K562 (cell line): ENCODE measurements around the gene ZNF487. TPM values are rescaled to one million over a fixed set of nuclear protein-coding genes. Genes with fewer than 3 reads are reported as not detected.
A peak's percentile ranks its signal among the peaks of the same experiment; 100 is the strongest.

Experiments
- ASH1L ChIP-seq: fragments of 450-650 bp; IDR thresholded peaks from 2 replicates; pipeline ENCODE4 v1.6.1; 2018; ENCODE audit warnings: borderline replicate concordance, mild to moderate bottlenecking, low read depth; ENCODE audit not compliant: partially characterized antibody
- CBFA2T3 ChIP-seq: fragments of 450-650 bp; IDR thresholded peaks from 2 replicates; pipeline ENCODE4 v1.6.1; 2017
- CREM ChIP-seq: IDR thresholded peaks from 2 replicates; pipeline ENCODE4 v1.6.1; 2014; ENCODE audit warnings: antibody characterized with exemption, low read depth
- E2F6 ChIP-seq, 2 experiments: IDR thresholded peaks; 2 replicates each; pipeline ENCODE4 v1.6.1; 2011; ENCODE audit warnings: borderline replicate concordance in 1 of 2, control low read depth in 1 of 2, low read depth in 1 of 2, low read length in 1 of 2, mild to moderate bottlenecking in 1 of 2, mixed read lengths in 1 of 2, moderate library complexity in 1 of 2; ENCODE audit not compliant: insufficient read depth in 1 of 2, insufficient read length in 1 of 2, poor library complexity in 1 of 2, severe bottlenecking in 1 of 2; ENCODE audit errors: extremely low read depth in 1 of 2
- FOXJ2 ChIP-seq: fragments of 200-800 bp; sonication (Bioruptor generic); IDR thresholded peaks from 2 replicates; pipeline ENCODE4 v1.6.1; 2016; ENCODE audit warnings: missing genetic modification characterization, missing compliant biosample characterization
- GABPB1 ChIP-seq: sonication (generic); formaldehyde crosslinking; IDR thresholded peaks from 2 replicates; pipeline ENCODE4 v1.8.0; 2022; ENCODE audit warnings: mild to moderate bottlenecking, missing genetic modification reagents
- HDAC8 ChIP-seq: fragments of 450-650 bp; IDR thresholded peaks from 2 replicates; pipeline ENCODE4 v1.6.1; 2016; ENCODE audit warnings: mild to moderate bottlenecking, missing genetic modification characterization, moderate library complexity, missing compliant biosample characterization
- IRF9 ChIP-seq: fragments of 450-650 bp; IDR thresholded peaks from 2 replicates; pipeline ENCODE4 v1.6.1; 2016; ENCODE audit warnings: missing biosample characterization, missing genetic modification characterization
- MTF1 ChIP-seq: fragments of 250-450 bp; sonication (Bioruptor Pico); IDR thresholded peaks from 2 replicates; pipeline ENCODE4 v1.9.0; 2021; ENCODE audit warnings: moderate library complexity, mild to moderate bottlenecking, inconsistent platforms, borderline replicate concordance
- NFYB ChIP-seq: IDR thresholded peaks from 2 replicates; pipeline ENCODE4 v1.6.1; 2011; ENCODE audit warnings: mild to moderate bottlenecking, moderate library complexity; ENCODE audit not compliant: insufficient read length; ENCODE audit errors: extremely low read depth
- NR2C2 ChIP-seq, 2 experiments: fragments of 200-800 bp in 1 of 2; sonication (Bioruptor generic) in 1 of 2; sonication (generic) in 1 of 2; formaldehyde crosslinking in 1 of 2; IDR thresholded peaks; 2 replicates each; pipeline versions ENCODE4 v1.6.1 to v1.8.0; 2016 to 2022; ENCODE audit warnings: mild to moderate bottlenecking in 1 of 2, missing compliant biosample characterization in 1 of 2, missing genetic modification characterization in 1 of 2, missing genetic modification reagents in 1 of 2
- POLR3A ChIP-seq: IDR thresholded peaks from 2 replicates; pipeline ENCODE4 v1.6.1; 2011; ENCODE audit warnings: borderline replicate concordance, mild to moderate bottlenecking, moderate library complexity; ENCODE audit not compliant: insufficient read length, insufficient read depth; ENCODE audit errors: extremely low read depth
- RUNX1 ChIP-seq: sonication (generic); IDR thresholded peaks from 2 replicates; pipeline ENCODE4 v1.6.1; 2016; ENCODE audit warnings: antibody characterized with exemption, low read depth
- SIRT6 ChIP-seq: IDR thresholded peaks from one replicate; pipeline ENCODE4 v1.6.1; 2012; ENCODE audit warnings: low read depth, mild to moderate bottlenecking, control low read depth, inconsistent platforms, low read length, moderate library complexity
- TBL1XR1 ChIP-seq, 2 experiments: IDR thresholded peaks; 2 replicates each; pipeline ENCODE4 v1.6.1; 2012; ENCODE audit warnings: improper control_type of control experiment in 2 of 2, low read length in 2 of 2, mild to moderate bottlenecking in 1 of 2
- THAP7 ChIP-seq: fragments of 250-450 bp; sonication (Bioruptor Pico); IDR thresholded peaks from 2 replicates; pipeline ENCODE4 v1.5.0; 2021
- THRAP3 ChIP-seq: fragments of 450-650 bp; IDR thresholded peaks from 2 replicates; pipeline ENCODE4 v1.6.1; 2016; ENCODE audit warnings: mild to moderate bottlenecking, inconsistent platforms, borderline replicate concordance
- ZBTB43 ChIP-seq: sonication (generic); formaldehyde crosslinking; IDR thresholded peaks from 2 replicates; pipeline ENCODE4 v1.8.0; 2023; ENCODE audit warnings: mild to moderate bottlenecking, missing genetic modification reagents
- ZKSCAN3 ChIP-seq: fragments of 250-450 bp; sonication (Bioruptor Pico); IDR thresholded peaks from 2 replicates; pipeline ENCODE4 v1.4.0; 2020
- ZNF140 ChIP-seq: fragments of 250-450 bp; sonication (Bioruptor Pico); IDR thresholded peaks from 2 replicates; pipeline ENCODE4 v1.8.0; 2021; ENCODE audit warnings: moderate library complexity, mild to moderate bottlenecking, inconsistent platforms
- ZNF232 ChIP-seq: sonication (generic); formaldehyde crosslinking; IDR thresholded peaks from 2 replicates; pipeline ENCODE4 v1.8.0; 2022; ENCODE audit warnings: mild to moderate bottlenecking, missing genetic modification reagents
- ZNF41 ChIP-seq: fragments of 250-450 bp; sonication (Bioruptor Pico); conservative IDR thresholded peaks from 2 replicates; pipeline ENCODE4 v1.4.0; 2020; ENCODE audit warnings: mild to moderate bottlenecking
- ZNF696 ChIP-seq: fragments of 250-450 bp; sonication (Bioruptor Pico); conservative IDR thresholded peaks from 2 replicates; pipeline ENCODE4 v1.4.0; 2020; ENCODE audit warnings: mild to moderate bottlenecking, moderate library complexity
- ZNF77 ChIP-seq: fragments of 250-450 bp; sonication (Bioruptor Pico); IDR thresholded peaks from 2 replicates; pipeline ENCODE4 v1.5.0; 2020
- ZNF780A ChIP-seq: fragments of 250-450 bp; sonication (Bioruptor Pico); IDR thresholded peaks from 2 replicates; pipeline ENCODE4 v1.5.0; 2021; ENCODE audit warnings: mild to moderate bottlenecking
- polyA plus RNA-seq, 8 experiments: library from polyadenylated mRNA; depleted of rRNA in 4 of 8; stranded (reverse) in 5 of 8; unstranded in 3 of 8; fragments of >200 nt; fragmentation: Nextera tagmentation in 2 of 8; fragmentation: Illumina TruSeq in 1 of 8; extraction: Ambion mirVana in 2 of 8; extraction: Trizol in 1 of 8; gene quantifications; 2 replicates each; pipeline versions ENCODE4 v1.2.1 to v1.2.3, GENCODE V29; 2011 to 2014; ENCODE audit warnings: inconsistent platforms in 1 of 8, missing spikeins in 1 of 8
- total RNA-seq, 7 experiments: library from RNA; depleted of rRNA in 6 of 7; stranded (reverse); fragments of >200 nt in 6 of 7; fragmentation: Illumina TruSeq in 2 of 7; extraction: Trizol in 2 of 7; gene quantifications; 2 replicates each; pipeline versions ENCODE4 v1.2.1 to v1.2.3, GENCODE V29; 2011 to 2021; ENCODE audit warnings: low replicate concordance in 1 of 7

The ZNF487 gene
- total and polyA plus RNA-seq, 9 of the 15 experiments (the other 6 are each of a cell fraction or from before 2014, with no cell fraction given) = 1.9 to 6.5 (median 4.2) TPM

- TF ChIP-seq ZNF140 (CRISPR knock-in tag) (no peak), ZNF780A (CRISPR knock-in tag) (no peak), SIRT6 (no peak), THAP7 (CRISPR knock-in tag) (no peak), CBFA2T3 (peak; percentile 80), NFYB (no peak), GABPB1 (CRISPR knock-in tag) (no peak), ZNF696 (CRISPR knock-in tag) (no peak), TBL1XR1 (IDR thresholded peaks at IDR 0.05; ENCODE audit: low read length in 2 of 2) (peak in 1 of 2 experiments; percentile 86; a peak in 2 of 4 replicates), E2F6 (IDR thresholded peaks at IDR 0.05; ENCODE audit: borderline replicate concordance in 1 of 2, extremely low read depth in 1 of 2, insufficient read depth in 1 of 2, insufficient read length in 1 of 2, low read depth in 1 of 2, low read length in 1 of 2, poor library complexity in 1 of 2, severe bottlenecking in 1 of 2) (peak in 1 of 2 experiments; percentile 66), ZNF232 (CRISPR knock-in tag) (no peak), ZNF41 (CRISPR knock-in tag) (no peak), ASH1L (no peak), NR2C2 (CRISPR knock-in tag; IDR thresholded peaks at IDR 0.05) (no peak), NR2C2 (tag; IDR thresholded peaks at IDR 0.05) (peak; percentile 72), CREM (peak; percentile 71), POLR3A (no peak), ZBTB43 (CRISPR knock-in tag) (no peak), HDAC8 (tag) (no peak), ZKSCAN3 (CRISPR knock-in tag) (no peak), IRF9 (tag) (no peak), FOXJ2 (0 out of 2 replicates have a peak, but pooled peaks have one; percentile 64), RUNX1 (peak; percentile 64; the same call in 1 of the 2 replicates), THRAP3 (no peak), ZNF77 (CRISPR knock-in tag) (no peak), MTF1 (CRISPR knock-in tag) (no peak)
Observed at GRCh38 chr10:43415544-43415943, 21.4 kb upstream of the ZNF487 start (continued).
